ENCODE measurements around the gene CLDN2. TPM values are rescaled to one million over a fixed set of nuclear protein-coding genes. Genes with fewer than 3 reads are reported as not detected.

Gene CLDN2
- total RNA-seq, 1 donor from 2014 or later, result not detected

GRCh38 chrX:106921637-106922036 lies 1.4 kb downstream of the CLDN2 start:
- DNase-seq (ENCODE audit: low read depth in 2 of 2), result no peak

GRCh38 chrX:106927023-106927422 lies 6.8 kb downstream of the CLDN2 start:
- DNase-seq (ENCODE audit: low read depth in 2 of 2), result no peak

- no peak for DNase-seq (ENCODE audit: low read depth in 2 of 2)
These were observed 7.5 kb downstream of the CLDN2 start for GRCh38 chrX:106927700-106928099.

GRCh38 chrX:106928227-106928626 lies 8.0 kb downstream of the CLDN2 start:
- no peak for DNase-seq (ENCODE audit: low read depth in 2 of 2)

GRCh38 chrX:106931831-106932491 lies 11.8 kb downstream of the CLDN2 start:
- no peak for DNase-seq (ENCODE audit: low read depth in 2 of 2)

GRCh38 chrX:106932492-106932923 lies 12.3 kb downstream of the CLDN2 start:
- DNase-seq (ENCODE audit: low read depth in 2 of 2), result peak in 1 of 2 donors; percentile 8

GRCh38 chrX:106932960-106933537 lies 12.8 kb downstream of the CLDN2 start:
- DNase-seq (ENCODE audit: low read depth in 2 of 2), result no peak

- DNase-seq (ENCODE audit: low read depth in 2 of 2), result peak in 1 of 2 donors; percentile 8
These were observed 13.3 kb downstream of the CLDN2 start for GRCh38 chrX:106933538-106933961.

GRCh38 chrX:106935175-106935574 lies 15.0 kb downstream of the CLDN2 start:
- DNase-seq (ENCODE audit: low read depth in 2 of 2), result peak; percentile 33 to 38

- DNase-seq (ENCODE audit: low read depth in 2 of 2), result no peak
These were observed 16.0 kb downstream of the CLDN2 start for GRCh38 chrX:106936246-106936645.

- no peak for DNase-seq (ENCODE audit: low read depth in 2 of 2)
These were observed 19.4 kb downstream of the CLDN2 start for GRCh38 chrX:106939566-106939965.

- DNase-seq (ENCODE audit: low read depth in 2 of 2), result no peak
These were observed 19.9 kb downstream of the CLDN2 start for GRCh38 chrX:106940068-106940467.

- DNase-seq (ENCODE audit: low read depth in 2 of 2), result no peak
These were observed 26.3 kb downstream of the CLDN2 start for GRCh38 chrX:106946464-106946863.

- no peak for DNase-seq (ENCODE audit: low read depth in 2 of 2)
These were observed 28.4 kb downstream of the CLDN2 start for GRCh38 chrX:106948641-106949040.

GRCh38 chrX:106949366-106949765 lies 29.2 kb downstream of the CLDN2 start:
- DNase-seq (ENCODE audit: low read depth in 2 of 2), result no peak

GRCh38 chrX:106950381-106950780 lies 30.2 kb downstream of the CLDN2 start:
- no peak for DNase-seq (ENCODE audit: low read depth in 2 of 2)

- no peak for DNase-seq (ENCODE audit: low read depth in 2 of 2)
These were observed 31.0 kb downstream of the CLDN2 start for GRCh38 chrX:106951230-106951629.

GRCh38 chrX:106952089-106952488 lies 31.9 kb downstream of the CLDN2 start:
- DNase-seq (ENCODE audit: low read depth in 2 of 2), result no peak

GRCh38 chrX:106952538-106952937 lies 32.3 kb downstream of the CLDN2 start:
- DNase-seq (ENCODE audit: low read depth in 2 of 2), result no peak

GRCh38 chrX:106952988-106953387 lies 32.8 kb downstream of the CLDN2 start:
- peak; percentile 21 to 45 for DNase-seq (ENCODE audit: low read depth in 2 of 2)

GRCh38 chrX:106954041-106954440 lies 33.8 kb downstream of the CLDN2 start:
- DNase-seq (ENCODE audit: low read depth in 2 of 2), result no peak

GRCh38 chrX:106955004-106955772 lies 35.0 kb downstream of the CLDN2 start:
- DNase-seq (ENCODE audit: low read depth in 2 of 2), result peak in 1 of 2 donors; percentile 4

- DNase-seq (ENCODE audit: low read depth in 2 of 2), result peak in 1 of 2 donors; percentile 8
These were observed 37.7 kb downstream of the CLDN2 start for GRCh38 chrX:106957856-106958255.
